H1 (cell line): ENCODE data around the gene LTBP1.

Experiments
- CREB1 ChIP-seq: IDR thresholded peaks from 2 replicates; pipeline ENCODE4 v1.6.1; 2012; ENCODE audit warnings: inconsistent platforms
- CTCF ChIP-seq, 3 experiments: IDR thresholded peaks; 1 replicate in 2 of 3; 2 replicates in 1 of 3; pipeline versions ENCODE4 v1.5.1 to v1.6.1; 2011; ENCODE audit warnings: low read length in 3 of 3, mild to moderate bottlenecking in 3 of 3, inconsistent platforms in 2 of 3, low read depth in 1 of 3, moderate library complexity in 1 of 3; ENCODE audit not compliant: insufficient read depth in 1 of 3; ENCODE audit errors: control extremely low read depth in 1 of 3
- KDM1A ChIP-seq: fragments of 200-600, 300-600 bp; sonication (generic); IDR thresholded peaks from 2 replicates; pipeline ENCODE4 v1.7.1; 2016; ENCODE audit warnings: mild to moderate bottlenecking, low read length, borderline replicate concordance
- SAP30 ChIP-seq: fragments of 300-600 bp; sonication (generic); IDR thresholded peaks from 2 replicates; pipeline ENCODE4 v1.7.1; 2012; ENCODE audit warnings: low read length, moderate library complexity, mild to moderate bottlenecking, inconsistent platforms; ENCODE audit not compliant: insufficient read depth, insufficient replicate concordance
- TAF1 ChIP-seq: IDR thresholded peaks from 2 replicates; pipeline ENCODE4 v1.6.1; 2011; ENCODE audit warnings: mild to moderate bottlenecking, low read depth, low read length

GRCh38 chr2:33304032-33304864 lies 357.5 kb downstream of the LTBP1 start:
- no peak for TF ChIP-seq CTCF (IDR thresholded peaks at IDR 0.05; ENCODE audit: control extremely low read depth in 1 of 3, insufficient read depth in 1 of 3, low read depth in 1 of 3, low read length in 3 of 3)
- TF ChIP-seq KDM1A, result no peak
- no peak for TF ChIP-seq CREB1
- no peak for TF ChIP-seq TAF1
- TF ChIP-seq SAP30, result no peak
